Measurements from ENCODE around the gene CREM.

The CREM gene

DNA sequence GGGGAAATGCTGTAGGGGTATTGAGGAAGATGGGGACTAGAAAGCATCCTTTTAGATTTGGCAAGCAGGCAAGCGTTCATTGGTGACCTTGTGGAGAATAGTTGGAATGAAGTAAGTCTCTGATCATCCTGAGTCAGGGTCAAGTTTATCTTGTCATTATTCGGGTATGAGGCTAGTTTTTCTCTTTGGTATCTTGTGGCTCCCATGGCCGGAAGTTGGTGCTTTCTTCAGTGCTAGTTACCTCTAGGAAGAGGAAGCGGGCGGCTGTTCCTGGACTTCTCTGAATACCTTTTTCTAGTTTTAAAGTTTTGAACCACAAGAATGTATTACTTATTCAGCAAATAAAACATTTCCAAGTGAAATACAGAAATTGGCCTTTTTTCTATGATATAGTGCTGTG lies 9.2 kb downstream of the CREM start:
- DNase-seq (ENCODE audit: low spot score) = no peak

DNA sequence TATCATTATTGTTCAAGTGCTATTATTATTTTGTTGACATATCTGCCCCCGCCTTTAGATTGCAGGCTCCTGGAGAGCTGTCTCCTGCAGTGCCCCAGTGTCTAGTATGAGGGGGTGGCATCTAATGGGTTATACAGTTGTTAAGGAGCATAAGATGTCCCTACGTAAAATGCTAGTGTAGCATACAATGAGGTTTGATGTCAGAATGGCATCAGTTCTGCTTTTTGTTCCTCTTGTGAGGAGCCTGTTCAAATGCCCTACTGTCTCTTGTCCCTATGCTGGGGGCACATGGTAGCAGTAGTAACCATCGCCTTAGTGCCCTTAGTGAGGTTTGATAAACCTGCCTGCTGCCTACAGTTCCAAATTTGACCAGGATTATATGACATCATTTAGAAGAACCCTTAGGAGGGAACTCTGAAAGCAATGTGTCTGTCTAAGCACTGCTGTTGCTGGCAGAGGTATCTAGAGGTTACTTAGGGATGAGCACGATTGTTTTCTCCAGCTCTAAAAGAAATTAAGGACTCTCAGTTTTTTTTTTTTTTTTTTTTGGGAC lies 9.7 kb downstream of the CREM start:
- DNase-seq (ENCODE audit: low spot score) = peak; percentile 51

DNA sequence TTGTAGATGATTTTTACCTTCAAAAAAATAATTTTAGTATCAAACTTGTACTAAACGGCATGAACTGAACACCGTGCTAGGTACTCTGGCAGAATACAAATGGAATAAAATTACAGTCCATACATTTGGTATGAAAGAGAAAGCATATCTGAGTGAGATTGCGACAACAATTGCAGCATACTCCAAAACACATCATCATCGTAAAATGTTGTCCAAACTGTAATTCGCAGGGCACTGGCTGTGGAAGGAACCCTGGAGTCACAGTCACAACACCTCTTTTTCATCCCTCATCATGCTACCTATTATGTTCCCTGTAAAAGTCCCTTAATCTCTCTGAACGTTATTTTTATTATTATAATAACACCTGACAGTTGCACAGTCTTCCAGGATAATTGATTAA lies 13.5 kb downstream of the CREM start:
- no peak for DNase-seq (ENCODE audit: low spot score)

DNA sequence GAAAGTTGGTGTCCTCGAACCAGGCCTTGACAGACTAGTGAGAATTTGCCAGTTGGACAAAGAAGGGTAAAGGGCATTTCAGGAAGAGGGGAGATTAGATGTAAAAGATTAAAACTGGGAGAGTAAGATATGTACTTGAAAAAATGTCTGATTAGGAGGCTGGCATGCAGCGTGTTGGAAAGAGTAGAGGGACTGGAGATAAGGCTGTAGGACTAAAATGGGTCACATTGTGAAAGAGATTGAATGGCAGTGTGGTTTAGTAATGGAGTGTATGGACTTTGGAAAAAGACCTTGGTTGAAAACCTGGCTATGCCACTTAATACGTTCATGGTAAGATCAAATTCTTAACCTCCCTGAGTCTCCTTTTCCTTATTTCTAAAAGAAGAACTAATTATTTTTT lies 14.1 kb downstream of the CREM start:
- no peak for DNase-seq (ENCODE audit: low spot score)

DNA sequence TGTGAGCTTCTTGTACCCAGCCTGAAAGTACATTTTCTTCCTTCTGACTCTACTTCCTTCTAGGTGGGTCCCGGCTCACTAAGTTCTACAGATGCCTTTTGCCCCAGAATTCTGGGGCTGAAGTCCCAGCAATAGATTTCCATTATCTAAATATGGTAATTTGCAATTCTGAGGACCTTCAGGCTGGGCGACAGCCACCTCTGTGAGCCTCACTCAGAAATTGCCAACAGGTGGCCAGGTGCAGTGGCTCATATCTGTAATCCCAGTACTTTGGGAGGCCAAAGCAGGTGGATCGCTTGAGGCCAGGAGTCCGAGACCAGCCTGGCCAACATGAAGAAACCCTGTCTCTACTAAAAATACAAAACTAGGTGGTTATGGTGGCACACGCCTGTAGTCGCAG lies 23.7 kb downstream of the CREM start:
- no peak for DNase-seq (ENCODE audit: low spot score)

DNA sequence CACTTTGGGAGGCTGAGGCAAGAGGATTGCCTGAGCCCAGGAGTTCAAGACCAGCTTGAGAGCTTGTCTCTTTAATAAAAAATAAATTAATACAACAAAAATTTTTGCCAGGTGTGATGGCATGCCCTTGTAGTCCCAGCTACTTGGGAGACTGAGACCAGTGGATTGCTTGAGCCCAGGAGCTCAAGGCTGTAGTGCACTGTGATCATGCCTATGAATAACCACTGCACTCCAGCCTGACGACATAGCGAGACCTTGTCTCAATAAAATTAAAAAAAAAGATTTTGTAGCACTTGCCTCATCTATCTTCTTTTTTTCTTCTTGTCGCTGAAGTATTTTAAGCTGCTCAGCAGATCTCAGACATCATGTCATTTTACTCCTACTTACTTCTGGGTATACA lies 26.3 kb downstream of the CREM start:
- DNase-seq (ENCODE audit: low spot score) = no peak

DNA sequence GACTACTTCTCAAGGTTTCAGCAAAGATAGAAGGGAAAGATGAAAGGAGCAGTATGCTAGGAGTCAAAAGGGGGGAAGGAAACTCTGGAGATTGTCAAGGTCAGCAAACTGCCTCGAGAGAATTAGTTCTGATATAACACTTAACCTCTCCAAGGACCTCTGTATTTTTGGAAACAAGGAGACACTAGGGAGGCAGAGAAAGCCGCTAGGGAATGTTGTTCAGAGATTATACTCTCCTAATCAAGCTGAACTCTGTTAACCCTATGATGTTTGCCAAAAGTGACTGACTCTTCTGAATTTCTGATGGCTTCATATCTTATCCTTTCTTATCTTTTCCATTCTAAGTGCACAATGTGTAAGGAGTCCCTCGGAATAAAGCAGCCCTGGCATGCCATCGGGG lies 27.1 kb downstream of the CREM start:
- DNase-seq (ENCODE audit: low spot score) = no peak

DNA sequence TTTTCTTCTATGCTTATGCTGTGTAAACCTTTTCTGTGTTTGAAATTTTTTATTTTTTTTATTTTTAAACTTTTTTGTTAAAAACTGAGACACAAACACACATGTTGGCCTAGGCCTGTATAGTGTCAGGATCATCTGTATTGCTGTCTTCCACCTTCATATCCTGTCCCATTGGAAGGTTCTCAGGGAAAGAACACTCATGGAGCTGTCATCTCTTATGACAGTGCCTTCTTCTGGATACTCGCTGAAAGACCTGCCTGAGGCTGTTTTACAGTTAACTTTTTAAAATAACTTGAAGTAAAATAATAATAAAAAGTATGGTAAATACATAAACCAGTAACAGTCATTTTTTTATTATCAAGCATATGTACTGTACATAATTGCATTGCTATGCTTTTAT lies 34.1 kb downstream of the CREM start:
- DNase-seq (ENCODE audit: low spot score) = no peak

DNA sequence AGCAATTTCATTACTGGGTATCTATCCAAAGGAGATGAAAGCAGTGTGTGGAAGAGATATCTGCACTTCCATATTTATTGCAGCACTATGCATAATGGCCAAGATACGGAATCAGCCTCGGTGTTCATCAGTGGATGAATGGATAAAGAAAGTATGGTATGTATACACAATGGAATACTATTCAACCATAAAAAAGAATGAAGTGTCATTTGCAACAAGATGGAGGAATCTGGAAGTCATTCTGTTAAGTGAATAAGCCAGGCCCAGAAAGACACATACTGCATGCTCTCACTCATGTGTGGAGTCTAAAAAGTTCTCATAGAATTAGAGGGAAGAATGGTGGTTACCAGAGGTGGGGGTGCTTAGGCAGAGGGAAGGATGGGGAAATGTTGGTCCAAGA lies 35.3 kb downstream of the CREM start:
- no peak for DNase-seq (ENCODE audit: low spot score)

DNA sequence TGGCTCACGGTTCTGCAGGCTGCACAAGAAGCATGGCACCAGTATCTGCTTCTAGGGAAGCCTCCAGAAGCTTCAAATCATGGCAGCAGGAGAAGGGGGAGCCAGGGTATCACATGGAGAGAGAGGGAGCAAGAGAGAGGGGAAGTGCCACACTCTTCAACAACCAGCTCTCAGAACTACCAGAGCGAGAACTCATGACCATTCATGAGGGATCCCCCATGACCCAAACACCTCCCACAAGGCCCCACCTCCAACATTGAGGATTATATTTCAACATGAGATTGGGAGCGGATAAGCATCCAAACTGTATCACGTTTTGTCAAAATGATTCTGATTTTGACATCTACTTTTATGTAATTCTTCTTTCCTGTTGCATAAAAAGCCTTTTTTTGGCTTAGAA lies 38.5 kb downstream of the CREM start:
- no peak for DNase-seq (ENCODE audit: low spot score)

DNA sequence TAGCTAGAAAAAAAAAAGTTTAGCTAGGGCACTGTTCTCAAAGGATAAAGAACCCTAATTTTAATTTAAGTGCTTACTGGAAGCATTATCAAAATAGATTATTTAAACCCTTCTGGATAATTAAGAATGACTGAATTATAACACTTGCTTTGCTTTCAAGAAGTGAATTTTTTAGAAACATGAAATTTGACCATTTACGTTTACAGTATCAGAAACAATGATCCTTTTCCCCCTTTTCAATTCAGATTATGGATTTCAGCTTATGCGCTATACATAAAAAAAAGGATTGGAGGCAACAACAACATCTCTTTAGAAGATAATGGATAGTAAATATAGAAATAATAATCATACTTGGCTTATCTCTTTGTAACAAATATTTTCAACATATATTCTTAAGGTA lies 39.2 kb downstream of the CREM start:
- DNase-seq (ENCODE audit: low spot score) = no peak

DNA sequence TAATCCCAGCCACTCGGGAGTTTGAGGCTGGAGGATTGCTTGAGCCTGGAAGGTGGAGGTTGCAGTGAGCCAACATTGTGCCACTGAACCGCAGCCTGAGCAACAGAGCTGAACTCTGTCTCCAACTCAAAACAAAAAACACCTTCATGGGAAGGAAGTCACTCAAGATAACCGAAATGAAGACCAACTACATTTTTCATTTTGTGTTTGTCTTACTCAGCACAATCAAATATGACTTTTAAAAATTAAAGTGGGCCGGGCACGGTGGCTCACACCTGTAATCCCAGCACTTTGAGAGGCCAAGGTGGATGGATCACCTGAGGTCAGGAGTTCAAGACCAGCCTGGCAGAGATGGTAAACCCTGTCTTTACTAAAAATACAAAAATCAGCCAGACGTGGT lies 40.0 kb downstream of the CREM start:
- no peak for DNase-seq (ENCODE audit: low spot score)

DNA sequence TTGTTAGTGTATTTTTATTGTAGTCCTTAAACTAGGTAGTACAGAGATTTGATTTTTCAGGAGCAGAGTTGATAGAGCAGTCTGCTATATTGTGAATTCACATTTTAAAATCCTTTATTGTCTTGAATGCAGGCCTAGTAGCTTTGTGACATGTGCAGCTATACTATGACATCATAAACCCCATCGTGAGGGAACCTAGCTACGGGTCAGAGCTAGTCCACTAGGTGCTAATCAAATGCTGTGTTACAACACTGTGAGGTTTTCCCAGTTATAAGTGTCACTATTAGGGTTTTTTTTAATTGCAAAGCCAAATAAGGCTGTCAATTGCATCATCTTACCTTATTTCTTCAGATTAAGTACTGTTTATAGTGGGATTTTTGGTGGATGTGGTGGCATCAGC lies 40.7 kb downstream of the CREM start:
- no peak for DNase-seq (ENCODE audit: low spot score)

DNA sequence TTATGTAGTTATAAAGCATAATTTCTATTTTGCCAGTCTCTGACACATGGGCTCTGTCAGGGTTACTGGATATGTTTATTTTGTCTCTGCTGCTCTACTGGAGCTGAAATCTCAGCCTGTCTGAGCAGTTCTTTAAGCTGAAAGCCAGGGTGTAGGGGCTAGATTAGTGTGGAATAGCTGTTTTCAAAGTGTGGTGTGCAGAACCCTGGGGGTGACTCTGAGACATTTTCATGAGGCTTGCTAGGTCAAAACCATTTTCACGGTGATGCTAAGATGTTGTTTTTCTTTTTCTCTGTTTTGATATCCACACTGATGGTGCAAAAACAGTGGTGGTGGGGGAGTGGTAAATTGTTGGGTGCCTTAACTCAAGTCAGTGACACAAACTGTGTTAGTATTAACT lies 45.5 kb downstream of the CREM start:
- DNase-seq (ENCODE audit: low spot score) = no peak

DNA sequence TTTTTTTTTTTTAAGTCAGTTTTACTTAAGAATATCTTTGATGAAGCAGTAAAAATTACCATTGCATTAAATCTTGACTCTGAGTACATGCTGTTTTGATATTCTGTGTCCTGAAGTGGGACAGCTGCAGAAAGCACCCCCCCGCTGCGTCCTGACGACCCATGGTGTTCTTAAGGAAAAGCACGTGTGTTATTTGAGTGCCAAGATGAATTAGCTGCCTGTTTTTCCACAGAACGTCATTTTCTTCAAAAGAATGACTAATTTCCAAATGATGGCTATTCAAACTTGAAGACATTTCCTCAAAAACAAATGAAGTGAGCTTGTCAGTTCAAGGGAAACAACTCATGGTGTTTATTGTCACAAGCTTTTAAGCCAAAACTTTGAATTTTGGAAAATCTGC lies 45.9 kb downstream of the CREM start:
- no peak for DNase-seq (ENCODE audit: low spot score)

DNA sequence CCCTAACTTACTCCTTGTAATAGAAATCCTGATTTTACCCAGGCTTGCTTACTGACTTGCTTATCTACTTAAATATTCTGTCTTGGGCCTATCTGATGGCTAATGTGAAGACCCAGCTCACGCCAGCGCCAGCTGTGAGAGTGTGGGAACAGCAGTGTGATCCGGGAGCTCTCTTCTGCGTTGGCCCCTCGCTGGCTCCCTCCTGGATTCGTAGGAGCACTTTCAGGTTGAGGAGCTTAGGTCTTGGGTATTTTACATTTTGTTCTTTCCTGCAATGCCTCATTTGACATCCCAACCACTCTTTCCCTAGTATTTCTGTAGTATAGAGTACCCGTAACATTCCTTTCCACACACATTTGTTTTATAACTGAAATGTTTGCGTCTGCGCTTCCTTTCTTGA lies 51.7 kb downstream of the CREM start:
- DNase-seq (ENCODE audit: low spot score) = no peak

DNA sequence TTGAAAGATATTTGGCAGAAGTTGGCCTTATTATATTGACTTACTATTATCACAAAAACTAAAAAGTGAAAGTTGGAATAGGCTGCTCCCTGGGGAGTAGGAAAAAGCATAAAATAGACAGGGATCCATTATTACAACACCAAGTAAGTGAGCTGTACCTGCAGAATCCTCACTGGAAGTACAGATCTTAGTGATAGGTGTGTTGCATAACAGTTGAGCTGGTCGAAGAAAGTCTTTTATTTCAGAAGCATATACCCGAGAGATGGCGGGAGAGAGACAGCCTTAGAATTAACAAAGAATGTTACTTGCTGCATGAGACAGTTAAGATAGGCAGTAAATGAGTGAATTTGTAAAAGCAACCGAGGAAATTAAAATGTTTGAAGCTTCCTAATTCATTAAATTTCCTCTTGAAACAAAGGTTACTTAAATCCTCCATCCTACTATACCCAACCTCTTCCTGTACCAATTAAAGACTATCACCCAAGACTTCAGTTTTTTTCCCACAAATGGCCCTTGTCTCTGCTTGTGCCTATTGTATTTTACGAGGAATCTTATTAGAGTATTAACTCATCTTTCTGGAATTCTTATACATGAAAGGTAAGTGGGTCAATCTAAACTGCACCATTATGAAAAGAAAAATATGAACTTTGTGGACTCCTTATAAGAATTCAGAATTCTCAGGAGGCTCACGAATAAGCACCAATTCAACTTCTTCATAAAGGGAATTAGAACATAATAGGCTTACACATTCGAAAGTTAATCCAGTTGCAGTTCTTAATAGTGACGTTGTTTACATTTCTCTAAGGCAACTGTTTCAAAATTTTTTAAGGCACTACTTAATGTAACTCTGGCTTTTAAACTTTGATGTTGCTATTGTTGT lies 56.2 kb downstream of the CREM start:
- DNase-seq (ENCODE audit: low spot score) = no peak

DNA sequence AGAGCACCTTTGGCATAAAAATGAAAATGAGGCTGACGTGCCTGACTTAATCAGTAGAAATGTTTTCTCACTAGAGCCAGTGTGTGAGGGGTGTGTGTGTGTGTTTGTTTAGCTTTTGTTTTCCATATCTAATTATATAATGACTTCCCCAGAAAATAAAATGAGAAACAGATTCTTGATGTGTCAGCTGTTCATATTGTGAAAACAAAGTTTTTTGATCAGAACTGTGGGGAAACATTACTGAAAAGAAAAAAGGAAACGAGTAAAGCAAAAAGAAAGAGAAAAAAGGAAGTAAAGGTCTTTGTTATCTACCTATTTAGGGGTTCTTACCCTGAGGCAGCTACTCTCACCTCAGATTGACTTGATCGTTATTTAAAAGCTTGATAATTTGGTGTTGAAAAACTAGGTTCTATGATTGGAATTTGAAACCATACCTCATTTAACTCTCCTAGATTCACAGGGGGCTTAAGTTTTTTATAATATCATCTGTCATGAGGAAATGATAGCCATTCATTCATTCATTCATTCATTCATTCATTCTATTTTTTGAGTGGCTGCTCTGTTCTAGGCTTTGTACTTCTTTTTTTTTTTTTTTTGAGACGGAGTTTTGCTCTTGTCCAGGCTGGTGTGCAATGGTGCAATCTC lies 58.0 kb downstream of the CREM start:
- peak; percentile 51 for DNase-seq (ENCODE audit: low spot score)

DNA sequence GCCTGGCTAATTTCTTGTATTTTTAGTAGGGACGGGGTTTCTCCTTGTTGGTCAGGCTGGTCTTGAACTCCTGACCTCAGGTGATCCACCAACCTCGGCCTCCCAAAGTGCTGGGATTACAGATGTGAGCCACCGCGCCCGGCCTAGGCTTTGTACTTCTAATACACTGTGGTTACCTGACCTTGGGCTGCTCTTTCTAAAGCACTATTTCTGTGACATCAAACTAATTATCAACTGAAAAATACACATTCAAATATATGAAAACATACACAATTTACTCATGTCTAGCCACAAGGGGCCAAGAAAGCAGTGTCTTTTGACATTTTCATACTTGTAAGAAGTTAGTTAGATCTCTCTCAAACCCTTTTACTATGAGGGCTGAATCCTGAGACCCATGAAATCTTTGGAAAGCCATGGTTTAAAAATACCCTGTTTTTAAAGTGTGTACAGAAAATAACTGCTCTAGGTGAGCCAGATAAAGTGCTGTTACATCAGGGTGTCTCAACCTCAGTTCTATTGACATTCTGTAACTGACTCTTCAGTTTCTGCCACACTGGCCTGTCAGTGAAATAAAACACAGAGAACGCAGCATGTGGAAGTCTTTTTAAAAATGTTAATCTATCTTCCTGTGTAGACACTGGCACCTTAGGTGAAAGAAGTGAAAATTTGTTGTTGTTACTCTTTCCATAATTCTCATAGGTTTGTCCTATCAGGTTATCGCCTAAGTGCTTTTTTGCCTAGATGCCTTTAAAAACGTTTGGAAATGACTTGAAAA lies 58.8 kb downstream of the CREM start:
- DNase-seq (ENCODE audit: low spot score) = no peak

DNA sequence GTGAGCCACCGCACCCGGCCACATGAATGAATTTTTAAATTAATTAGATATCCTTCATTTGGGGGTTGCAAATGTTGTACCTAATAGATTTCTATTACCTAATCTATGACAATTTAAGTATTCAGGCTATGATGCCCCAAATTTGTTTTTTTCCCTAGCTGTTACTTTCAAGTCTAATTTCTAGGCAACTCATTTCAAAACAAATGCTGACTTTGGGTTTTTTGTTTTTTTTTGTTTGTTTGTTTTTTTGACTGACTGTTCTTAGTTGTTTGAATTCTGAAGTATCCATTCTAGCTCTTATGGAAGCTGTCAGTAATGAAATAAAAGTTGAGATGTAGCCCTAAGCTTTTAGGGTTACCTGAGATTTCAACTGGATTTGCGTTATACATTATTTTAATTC lies 62.3 kb downstream of the CREM start:
- DNase-seq (ENCODE audit: low spot score) = no peak

DNA sequence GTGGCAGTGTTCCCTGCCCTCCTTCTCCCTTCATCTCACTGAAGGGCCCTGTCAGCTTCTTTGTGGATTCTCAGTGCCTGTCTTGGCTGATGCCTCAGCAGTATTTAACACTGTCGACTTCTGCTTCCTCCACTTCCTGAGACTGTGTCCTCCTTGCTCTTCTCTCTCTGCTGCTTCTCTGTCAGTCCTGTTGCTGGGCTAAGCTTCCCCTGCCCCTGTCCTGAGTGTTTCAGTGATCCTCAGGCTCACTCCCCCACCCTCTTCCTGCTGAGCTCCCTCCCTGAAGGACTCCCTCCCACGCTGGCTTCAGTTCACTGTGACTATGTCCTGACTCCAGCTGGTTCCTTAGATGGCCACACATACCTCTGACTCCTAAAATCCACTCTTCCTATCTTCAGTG lies 64.9 kb downstream of the CREM start:
- no peak for DNase-seq (ENCODE audit: low spot score)

DNA sequence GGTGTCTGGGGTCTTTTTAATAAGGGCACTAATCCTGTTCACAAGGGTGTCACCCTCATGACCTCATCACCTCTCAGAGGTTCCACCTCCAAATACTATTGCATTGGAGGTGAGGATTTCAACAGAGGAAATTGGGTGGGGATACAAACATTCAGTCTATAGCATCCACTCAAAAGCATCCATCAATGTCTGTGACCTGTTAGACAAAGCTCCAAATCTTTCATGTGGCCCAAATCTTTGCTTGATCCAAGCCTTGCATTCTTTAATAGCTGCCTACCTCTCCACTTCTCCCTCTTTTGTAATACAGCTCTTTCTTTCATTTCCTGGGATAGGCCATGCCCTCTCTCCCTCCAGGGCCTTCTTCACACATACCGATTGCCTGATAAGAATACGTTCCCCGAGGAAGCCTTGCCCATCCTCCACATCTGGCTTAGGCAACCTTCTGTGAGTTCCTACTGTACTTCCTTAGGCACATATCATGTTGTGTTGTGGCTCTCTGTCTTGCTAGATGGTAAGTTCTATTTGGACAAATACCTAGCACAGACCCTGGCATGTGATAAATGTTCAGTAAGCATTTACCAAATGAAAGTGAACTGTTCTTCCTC lies 66.1 kb downstream of the CREM start:
- DNase-seq (ENCODE audit: low spot score) = no peak

All from germinal center (tissue), 1 donor.